ENCODE measurements around the gene RAB25. TPM values are rescaled to one million over a fixed set of nuclear protein-coding genes. Genes with fewer than 3 reads are reported as not detected.

Gene RAB25
- total RNA-seq, 4 donors from 2014 or later, result 5.0 to 5.5 TPM; not detected in 2

DNA sequence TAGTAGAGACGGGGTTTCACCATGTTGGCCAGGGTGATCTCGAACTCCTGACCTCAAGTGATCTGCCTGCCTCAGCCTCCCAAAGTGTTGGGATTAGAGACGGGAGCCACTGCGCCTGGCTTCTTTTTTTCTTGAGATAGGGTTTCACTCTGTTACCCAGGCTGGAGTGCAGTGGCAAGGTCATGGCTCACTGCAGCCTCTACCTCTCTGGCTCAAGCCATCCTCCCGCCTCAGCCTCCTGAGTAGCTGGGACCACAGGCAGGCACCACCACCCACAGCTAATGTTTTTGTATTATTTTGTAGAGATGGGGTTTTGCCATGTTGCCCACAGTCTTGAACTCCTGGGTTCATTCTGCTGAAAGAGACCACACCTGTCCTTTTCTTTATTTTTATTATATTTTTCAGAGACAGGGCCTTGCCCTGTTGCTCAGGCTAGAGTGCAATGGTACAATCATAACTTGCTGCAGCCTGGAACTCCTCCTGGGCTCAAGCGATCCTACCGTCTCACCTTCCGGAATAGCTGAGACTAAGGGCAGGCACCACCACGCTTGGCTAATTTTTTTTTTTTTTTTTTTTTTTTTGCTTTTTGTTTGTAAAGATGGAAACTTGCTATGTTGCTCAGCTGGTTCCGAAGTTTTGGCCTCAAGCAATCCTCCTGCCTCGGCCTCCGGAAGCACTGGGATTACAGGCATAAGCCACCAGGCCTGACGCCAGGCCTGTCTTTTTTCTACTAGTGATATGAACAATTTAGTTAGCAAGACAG, 56.6 kb downstream of the RAB25 start:
- Histone ChIP-seq H3K27me3 (no peaks in the 10 kb centered on the region), H3K4me3 (peak overlapping the region; percentile 82 to 96), H3K9me3 (no peaks in the 10 kb centered on the region), H3K27ac (peak overlapping the region; percentile 97 to 99), H3K36me3 (no peaks in the 10 kb centered on the region), H3K4me1 (peaks cover 16 to 34% of the 10 kb centered on the region in 2 donors)
- intact Hi-C loops (cut with DNase I; ENCODE audit: low total_unique reads), result no loop called here
- no peak for DNase-seq
- TF ChIP-seq, protein P1, sequence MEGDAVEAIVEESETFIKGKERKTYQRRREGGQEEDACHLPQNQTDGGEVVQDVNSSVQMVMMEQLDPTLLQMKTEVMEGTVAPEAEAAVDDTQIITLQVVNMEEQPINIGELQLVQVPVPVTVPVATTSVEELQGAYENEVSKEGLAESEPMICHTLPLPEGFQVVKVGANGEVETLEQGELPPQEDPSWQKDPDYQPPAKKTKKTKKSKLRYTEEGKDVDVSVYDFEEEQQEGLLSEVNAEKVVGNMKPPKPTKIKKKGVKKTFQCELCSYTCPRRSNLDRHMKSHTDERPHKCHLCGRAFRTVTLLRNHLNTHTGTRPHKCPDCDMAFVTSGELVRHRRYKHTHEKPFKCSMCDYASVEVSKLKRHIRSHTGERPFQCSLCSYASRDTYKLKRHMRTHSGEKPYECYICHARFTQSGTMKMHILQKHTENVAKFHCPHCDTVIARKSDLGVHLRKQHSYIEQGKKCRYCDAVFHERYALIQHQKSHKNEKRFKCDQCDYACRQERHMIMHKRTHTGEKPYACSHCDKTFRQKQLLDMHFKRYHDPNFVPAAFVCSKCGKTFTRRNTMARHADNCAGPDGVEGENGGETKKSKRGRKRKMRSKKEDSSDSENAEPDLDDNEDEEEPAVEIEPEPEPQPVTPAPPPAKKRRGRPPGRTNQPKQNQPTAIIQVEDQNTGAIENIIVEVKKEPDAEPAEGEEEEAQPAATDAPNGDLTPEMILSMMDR (IDR thresholded peaks at IDR 0.05), result no peak
- TF ChIP-seq POLR2A (IDR thresholded peaks at IDR 0.05), result no peak

DNA sequence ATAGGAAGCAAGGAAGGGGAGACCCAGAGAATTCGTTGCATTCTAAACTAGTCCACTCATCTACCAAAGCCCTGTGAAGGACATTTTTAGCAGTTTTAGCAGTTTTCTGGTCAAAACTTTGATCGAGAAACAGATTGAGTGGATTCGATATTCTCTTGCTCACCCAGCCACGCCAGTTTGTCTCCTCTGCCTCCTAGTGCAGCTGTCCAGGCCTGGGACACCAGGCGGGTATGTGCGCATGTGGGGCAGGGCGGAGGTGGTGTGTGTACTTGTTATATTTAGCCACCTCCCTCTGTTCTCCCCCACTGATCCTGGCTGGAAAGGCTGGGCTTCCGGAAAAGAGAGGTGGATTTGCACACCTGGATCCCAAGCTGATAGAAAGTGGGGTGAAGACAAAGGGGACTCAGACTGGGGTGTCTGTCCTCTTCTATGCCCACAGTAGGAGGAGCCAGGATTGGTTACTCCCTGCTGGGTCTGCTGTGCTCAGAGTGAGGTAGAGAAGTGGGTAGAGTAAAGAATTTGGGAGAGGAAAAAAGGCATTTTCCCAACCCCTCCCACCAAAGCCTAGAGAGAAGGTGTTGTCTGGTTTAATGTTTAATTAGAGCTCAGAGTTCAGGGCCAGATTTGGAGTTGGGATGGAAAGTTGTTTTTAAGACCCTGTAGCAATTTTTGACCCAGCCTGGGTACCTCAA, 57.4 kb downstream of the RAB25 start:
- DNase-seq, result peak in 1 of 2 donors; percentile 47
- H3K36me3 ChIP-seq, result no peaks in the 10 kb centered on the region
- H3K4me3 ChIP-seq, result peak overlapping the region; percentile 82 to 96
- intact Hi-C loops (cut with DNase I; ENCODE audit: low total_unique reads), result no loop called here
- H3K27me3 ChIP-seq, result no peaks in the 10 kb centered on the region
- H3K27ac ChIP-seq, result peak overlapping the region; percentile 97 to 99
- TF ChIP-seq, protein P1 (IDR thresholded peaks at IDR 0.05), result no peak
- TF ChIP-seq POLR2A (IDR thresholded peaks at IDR 0.05), result peak in 1 of 2 donors; percentile 37
- peaks cover 19 to 31% of the 10 kb centered on the region in 2 donors for H3K4me1 ChIP-seq
- H3K9me3 ChIP-seq, result no peaks in the 10 kb centered on the region

DNA sequence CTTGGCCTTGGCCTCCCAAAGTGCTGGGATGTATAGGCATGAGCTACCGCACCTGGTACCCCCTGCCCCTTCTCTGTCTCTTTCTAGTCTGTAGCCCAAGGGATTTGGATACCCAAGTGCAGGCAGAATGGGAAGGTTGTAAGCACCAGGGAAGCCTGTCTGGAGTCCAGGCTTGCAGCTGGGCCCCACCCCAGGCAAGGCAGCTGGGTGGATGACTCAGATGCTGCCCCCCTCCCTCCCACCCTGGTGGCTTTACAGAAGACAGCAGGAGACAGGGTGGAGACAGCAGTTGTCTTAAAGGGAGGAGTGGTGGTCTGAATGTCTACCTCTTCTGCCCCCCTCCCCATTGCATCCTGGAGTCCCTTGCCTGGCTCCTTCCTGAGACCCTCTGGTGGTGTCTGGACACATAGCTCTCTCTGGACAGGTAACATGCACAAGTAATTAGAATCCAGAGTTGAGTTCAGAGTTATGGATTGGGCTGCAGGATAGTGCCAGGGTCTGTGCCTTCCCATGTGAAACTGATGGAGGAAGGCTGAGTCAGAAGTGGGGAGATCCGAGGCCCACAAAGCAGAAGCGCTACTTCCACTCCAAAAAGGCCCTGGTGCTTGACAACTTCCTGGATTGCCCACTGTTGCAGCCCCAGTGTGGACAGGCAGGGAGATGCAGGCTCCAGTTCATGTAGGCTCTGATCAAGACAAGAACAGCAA, 58.7 kb downstream of the RAB25 start:
- intact Hi-C loops (cut with DNase I; ENCODE audit: low total_unique reads), result no loop called here
- no peaks in the 10 kb centered on the region for H3K27me3 ChIP-seq
- TF ChIP-seq POLR2A (IDR thresholded peaks at IDR 0.05), result no peak
- TF ChIP-seq, protein P1 (IDR thresholded peaks at IDR 0.05), result no peak
- peak overlapping the region; percentile 97 to 99 for H3K27ac ChIP-seq
- peak overlapping the region; percentile 82 to 96 for H3K4me3 ChIP-seq
- H3K36me3 ChIP-seq, result no peaks in the 10 kb centered on the region
- peaks cover 22 to 36% of the 10 kb centered on the region in 2 donors for H3K4me1 ChIP-seq
- DNase-seq, result peak; percentile 63
- no peaks in the 10 kb centered on the region for H3K9me3 ChIP-seq

Other genes starting within 250 kb of the RAB25 start
- 10 to 100 TPM; 49.7 to 93.8 (median 51.9) TPM for gene GON4L, start 203.9 kb upstream of the RAB25 start, total RNA-seq
- gene SYT11, start 201.6 kb upstream of the RAB25 start, total RNA-seq, result 10 to 100 TPM; 12.8 to 70.5 (median 24.3) TPM
- 10 to 100 TPM; 12.8 to 65.6 (median 41.8) TPM for gene RIT1, start 149.8 kb upstream of the RAB25 start, total RNA-seq
- gene KHDC4, start 126.7 kb upstream of the RAB25 start, total RNA-seq, result 100 to 1,000 TPM in 1 of 4 donors, 10 to 100 TPM in 3; 28.8 to 139 (median 64.2) TPM
- gene RXFP4, start 119.5 kb upstream of the RAB25 start, total RNA-seq, result not detected
- gene ARHGEF2, start 82.6 kb upstream of the RAB25 start, total RNA-seq, result 100 to 1,000 TPM in 1 of 4 donors, 10 to 100 TPM in 3; 59.4 to 178 (median 72.8) TPM
- 100 to 1,000 TPM in 3 of 4 donors, 10 to 100 TPM in 1; 97.6 to 474 (median 227) TPM for gene SSR2, start 40.2 kb upstream of the RAB25 start, total RNA-seq
- 10 to 100 TPM in 2 of 4 donors, 1 to 10 TPM in 2; 2.6 to 47.0 (median 12.8) TPM for gene UBQLN4, start 7.4 kb upstream of the RAB25 start, total RNA-seq
- 10 to 100 TPM; 17.3 to 97.6 (median 38.1) TPM for gene LAMTOR2, start 6.4 kb upstream of the RAB25 start, total RNA-seq
- gene MEX3A, start 21.3 kb downstream of the RAB25 start, total RNA-seq, result 10 to 100 TPM in 1 of 4 donors, 1 to 10 TPM in 1, under 1 TPM in 2; 0.29 to 13.3 (median 2.0) TPM
- 100 to 1,000 TPM; 245 to 533 (median 373) TPM for gene LMNA, start 53.6 kb downstream of the RAB25 start, total RNA-seq
- 1 to 10 TPM in 3 of 4 donors, not detected in 1; 3.1 to 8.2 (median 4.1) TPM for gene SEMA4A, start 92.4 kb downstream of the RAB25 start, total RNA-seq
- gene SLC25A44, start 132.9 kb downstream of the RAB25 start, total RNA-seq, result 10 to 100 TPM in 2 of 4 donors, 1 to 10 TPM in 2; 5.9 to 26.9 (median 11.1) TPM
- gene PMF1, start 151.8 kb downstream of the RAB25 start, total RNA-seq, result 10 to 100 TPM; 45.2 to 61.3 (median 46.0) TPM
- gene BGLAP, start 181.0 kb downstream of the RAB25 start, total RNA-seq, result 1 to 10 TPM in 1 of 4 donors, under 1 TPM in 2, not detected in 1; 0.29 to 4.2 (median 0.90) TPM
- 1 to 10 TPM in 2 of 4 donors, under 1 TPM in 1, not detected in 1; 0.51 to 1.2 (median 1.1) TPM for gene PAQR6, start 186.9 kb downstream of the RAB25 start, total RNA-seq
- gene SMG5, start 221.7 kb downstream of the RAB25 start, total RNA-seq, result 10 to 100 TPM in 3 of 4 donors, 1 to 10 TPM in 1; 8.8 to 68.8 (median 39.0) TPM
- gene TMEM79, start 223.2 kb downstream of the RAB25 start, total RNA-seq, result 1 to 10 TPM in 2 of 4 donors, under 1 TPM in 2; 0.26 to 2.7 (median 1.5) TPM
- 10 to 100 TPM; 23.8 to 31.1 (median 27.7) TPM for gene GLMP, start 234.5 kb downstream of the RAB25 start, total RNA-seq
- gene VHLL, start 238.1 kb downstream of the RAB25 start, total RNA-seq, result not detected

Measured in uterus (tissue), 4 donors.